Thyroid gland (tissue), 4 donors: ENCODE measurements around the gene SLC25A45. TPM values are rescaled to one million over a fixed set of nuclear protein-coding genes. Genes with fewer than 3 reads are reported as not detected.
A peak's percentile ranks its signal among the peaks of the same experiment; 100 is the strongest.

Experiments
- DNase-seq, 2 donors: peaks; one replicate each; pipeline ENCODE4 v3.0.0-alpha.2; 2019
- H3K27ac ChIP-seq, 3 donors: fragments of 200-600 bp; sonication (generic); 1 replicate in 2 of 3; 2 replicates in 1 of 3; pipeline ENCODE4 v1.5.1; 2016 to 2019; ENCODE audit warnings: mild to moderate bottlenecking in 1 of 3, moderate library complexity in 1 of 3
- H3K27me3 ChIP-seq: fragments of 200-600 bp; sonication (generic); one replicate; pipeline ENCODE4 v1.5.1; 2019
- H3K36me3 ChIP-seq, 2 donors: fragments of 200-600 bp; sonication (generic); one replicate each; pipeline ENCODE4 v1.5.1; 2016 to 2019
- H3K4me1 ChIP-seq, 2 donors: fragments of 200-600 bp; sonication (generic); one replicate each; pipeline ENCODE4 v1.5.1; 2017 to 2019
- H3K4me3 ChIP-seq, 3 donors: fragments of 200-600 bp; sonication (generic); replicated peaks in 1 of 3; 1 replicate in 2 of 3; 2 replicates in 1 of 3; pipeline ENCODE4 v1.5.1; 2016; ENCODE audit warnings: mild to moderate bottlenecking in 1 of 3
- H3K9me3 ChIP-seq: fragments of 200-600 bp; sonication (generic); one replicate; pipeline ENCODE4 v1.5.1; 2017
- CTCF ChIP-seq, 6 experiments: fragments of 200-600 bp in 3 of 6; fragments of 450-650 bp in 3 of 6; sonication (generic) in 3 of 6; IDR thresholded peaks; one replicate each; pipeline ENCODE4 v1.5.1; 2016 to 2019; ENCODE audit warnings: antibody characterized with exemption in 6 of 6, mild to moderate bottlenecking in 2 of 6, inconsistent platforms in 1 of 6, moderate library complexity in 1 of 6
- POLR2A ChIP-seq, 2 donors: fragments of 450-650 bp; IDR thresholded peaks; one replicate each; pipeline ENCODE4 v1.6.1; 2017; ENCODE audit warnings: antibody characterized with exemption in 2 of 2, mild to moderate bottlenecking in 2 of 2, moderate library complexity in 1 of 2
- WGBS, 2 donors: methylation state at CpG; one replicate each; pipeline ENCODE4 v1.1.5; 2017; 5-methylcytosine and 5-hydroxymethylcytosine counted together
- intact Hi-C: fragments of 100-400 bp; cut with DNase I; formaldehyde crosslinking; loops from one replicate; pipeline ENCODE4 v1.15.1; 2023
- total RNA-seq, 4 donors: library from RNA; depleted of rRNA; stranded (reverse); fragments of >200 nt; gene quantifications; one replicate each; pipeline ENCODE4 v1.2.3, GENCODE V29; 2016

SLC25A45 gene
- total RNA-seq, 4 donors from 2014 or later = 13.0 to 28.0 (median 20.9) TPM

- no peaks in the 10 kb centered on the region for H3K36me3 ChIP-seq
- WGBS, 2 donors = 93 to 100% methylated on average over 4 to 8 of the region's 8 CpGs
- no peak overlapping the region for H3K27ac ChIP-seq
- no peak overlapping the region for H3K4me3 ChIP-seq
- no peaks in the 10 kb centered on the region for H3K9me3 ChIP-seq
- intact Hi-C loops = no loop called here
- peaks cover 14 to 31% of the 10 kb centered on the region in 2 donors for H3K4me1 ChIP-seq
- TF ChIP-seq POLR2A (IDR thresholded peaks at IDR 0.05) (no peak), CTCF (IDR thresholded peaks at IDR 0.05) (no peak)
- no peaks in the 10 kb centered on the region for H3K27me3 ChIP-seq
- no peak for DNase-seq
Observed at GRCh38 chr11:65377777-65378176, 4.7 kb downstream of the SLC25A45 start.

GRCh38 chr11:65377036-65377435, 5.4 kb downstream of the SLC25A45 start:
- intact Hi-C loops = no loop called here
- H3K27ac ChIP-seq = no peak overlapping the region
- no peaks in the 10 kb centered on the region for H3K27me3 ChIP-seq
- peaks cover 12 to 27% of the 10 kb centered on the region in 2 donors for H3K4me1 ChIP-seq
- DNase-seq = peak; percentile 52 to 56
- 34 to 83% methylated on average over 3 to 8 of the region's 8 CpGs for WGBS, 2 donors
- no peaks in the 10 kb centered on the region for H3K9me3 ChIP-seq
- H3K36me3 ChIP-seq = no peaks in the 10 kb centered on the region
- no peak overlapping the region for H3K4me3 ChIP-seq
- no peak for TF ChIP-seq CTCF (IDR thresholded peaks at IDR 0.05)
- TF ChIP-seq POLR2A (IDR thresholded peaks at IDR 0.05) = no peak

- WGBS, 2 donors = 89 to 91% methylated on average over 11 to 16 of the region's 16 CpGs
- no peaks in the 10 kb centered on the region for H3K36me3 ChIP-seq
- no peak overlapping the region for H3K4me3 ChIP-seq
- TF ChIP-seq POLR2A (IDR thresholded peaks at IDR 0.05) = no peak
- no peak for TF ChIP-seq CTCF (IDR thresholded peaks at IDR 0.05)
- no peaks in the 10 kb centered on the region for H3K27me3 ChIP-seq
- no peak overlapping the region for H3K27ac ChIP-seq
- no peaks in the 10 kb centered on the region for H3K9me3 ChIP-seq
- H3K4me1 ChIP-seq = peaks cover 4 to 19% of the 10 kb centered on the region in 2 donors
- DNase-seq = no peak
- intact Hi-C loops = no loop called here
Observed at GRCh38 chr11:65376138-65376713, 6.2 kb downstream of the SLC25A45 start.

- intact Hi-C loops = no loop called here
- WGBS, 2 donors = 92% methylated on average over 8 of the region's 8 CpGs
- no peak for TF ChIP-seq POLR2A (IDR thresholded peaks at IDR 0.05)
- TF ChIP-seq CTCF (IDR thresholded peaks at IDR 0.05) = no peak
- H3K9me3 ChIP-seq = no peaks in the 10 kb centered on the region
- no peaks in the 10 kb centered on the region for H3K27me3 ChIP-seq
- no peak overlapping the region for H3K4me3 ChIP-seq
- DNase-seq = no peak
- H3K27ac ChIP-seq = no peak overlapping the region
- peaks cover 0 to 7% of the 10 kb centered on the region in 2 donors for H3K4me1 ChIP-seq
- H3K36me3 ChIP-seq = no peaks in the 10 kb centered on the region
Observed at GRCh38 chr11:65375012-65375411, 7.4 kb downstream of the SLC25A45 start.

- H3K27ac ChIP-seq = no peak overlapping the region
- no peak for DNase-seq
Observed at GRCh38 chr11:65373839-65374580, 8.4 kb downstream of the SLC25A45 start.

More at GRCh38 chr11:65373839-65374580, 8.4 kb downstream of the SLC25A45 start:
- WGBS, 2 donors = 78 to 80% methylated on average over 11 to 14 of the region's 14 CpGs
- H3K27me3 ChIP-seq = no peaks in the 10 kb centered on the region
- no peaks in the 10 kb centered on the region for H3K36me3 ChIP-seq
- H3K9me3 ChIP-seq = no peaks in the 10 kb centered on the region
- TF ChIP-seq POLR2A (IDR thresholded peaks at IDR 0.05) (no peak), CTCF (IDR thresholded peaks at IDR 0.05) (no peak)
- intact Hi-C loops = loop anchor here (5.0 kb wide), 2 partner anchors 38 to 143 kb away; no protein-coding TSS in a partner anchor
- H3K4me3 ChIP-seq = no peak overlapping the region
- peaks cover 0 to 5% of the 10 kb centered on the region in 2 donors for H3K4me1 ChIP-seq
